Loucy (cell line): Measurements from ENCODE around the gene CES5A.
"Not testable (repeated sequence)": the region's sequence is repeated elsewhere in the genome, so short reads cannot be mapped to it uniquely, and the experiment has no call there.

Experiments
- H2AFZ ChIP-seq: fragments of 200-600 bp; sonication (generic); 2 replicates; pipeline ENCODE4 v1.6.0; 2016; ENCODE audit warnings: antibody characterized with exemption, mild to moderate bottlenecking, low read length, moderate library complexity
- H3F3A ChIP-seq: fragments of 200-600 bp; 2 replicates; pipeline ENCODE4 v1.6.0; 2016; ENCODE audit warnings: antibody characterized with exemption, low read depth, mild to moderate bottlenecking
- H3K27me3 ChIP-seq: fragments of 200-600 bp; sonication (generic); 2 replicates; pipeline ENCODE4 v1.6.1; 2014; ENCODE audit warnings: low read length, mild to moderate bottlenecking; ENCODE audit not compliant: insufficient read depth, poor library complexity, severe bottlenecking
- H3K36me3 ChIP-seq: fragments of 200-600 bp; sonication (generic); 2 replicates; pipeline ENCODE4 v1.6.1; 2016; ENCODE audit warnings: low read length; ENCODE audit not compliant: insufficient read depth
- H3K4me1 ChIP-seq: fragments of 200-600 bp; sonication (generic); 2 replicates; pipeline ENCODE4 v1.5.1; 2014; ENCODE audit warnings: low read length, mild to moderate bottlenecking; ENCODE audit not compliant: insufficient read depth, poor library complexity, severe bottlenecking
- H3K4me2 ChIP-seq: fragments of 200-600 bp; sonication (generic); 2 replicates; pipeline ENCODE4 v1.6.0; 2014; ENCODE audit warnings: antibody characterized with exemption, low read length, low read depth, mild to moderate bottlenecking; ENCODE audit not compliant: poor library complexity, severe bottlenecking
- H3K4me3 ChIP-seq: fragments of 200-600 bp; sonication (generic); 2 replicates; pipeline ENCODE4 v1.5.1; 2014; ENCODE audit warnings: low read length, mild to moderate bottlenecking, mixed read lengths; ENCODE audit not compliant: poor library complexity, severe bottlenecking
- H3K79me2 ChIP-seq: fragments of 200-600 bp; sonication (generic); 2 replicates; pipeline ENCODE4 v1.6.1; 2014; ENCODE audit warnings: low read length; ENCODE audit not compliant: insufficient read depth
- H3K9ac ChIP-seq: fragments of 200-600 bp; sonication (generic); 2 replicates; pipeline ENCODE4 v1.6.0; 2014; ENCODE audit warnings: mild to moderate bottlenecking, low read depth, low read length, moderate library complexity; ENCODE audit not compliant: poor library complexity, severe bottlenecking
- H3K9me2 ChIP-seq: fragments of 200-600 bp; sonication (generic); replicated peaks from 2 replicates; pipeline ENCODE4 v1.6.1; 2016; ENCODE audit warnings: low read depth, low read length, mixed read lengths
- H3K9me3 ChIP-seq: fragments of 200-600 bp; sonication (generic); 2 replicates; pipeline ENCODE4 v1.6.1; 2014; ENCODE audit warnings: mild to moderate bottlenecking, antibody characterized with exemption, low read length, low read depth; ENCODE audit not compliant: insufficient read depth
- H4K20me1 ChIP-seq: fragments of 200-600 bp; sonication (generic); 2 replicates; pipeline ENCODE4 v1.6.0; 2014; ENCODE audit warnings: antibody characterized with exemption, low read length, mild to moderate bottlenecking; ENCODE audit not compliant: insufficient read depth, poor library complexity, severe bottlenecking
- EZH2phosphoT487 ChIP-seq: fragments of 200-600 bp; IDR thresholded peaks from 2 replicates; pipeline ENCODE4 v1.6.1; 2018; ENCODE audit warnings: antibody characterized with exemption, mild to moderate bottlenecking, moderate library complexity, borderline replicate concordance
- TF ChIP-seq, protein P1 (sequence below): fragments of 200-600 bp; sonication (generic); conservative IDR thresholded peaks from 2 replicates; pipeline ENCODE4 v1.5.1; 2014; ENCODE audit warnings: mild to moderate bottlenecking, antibody characterized with exemption, low read length

CES5A gene

DNA sequence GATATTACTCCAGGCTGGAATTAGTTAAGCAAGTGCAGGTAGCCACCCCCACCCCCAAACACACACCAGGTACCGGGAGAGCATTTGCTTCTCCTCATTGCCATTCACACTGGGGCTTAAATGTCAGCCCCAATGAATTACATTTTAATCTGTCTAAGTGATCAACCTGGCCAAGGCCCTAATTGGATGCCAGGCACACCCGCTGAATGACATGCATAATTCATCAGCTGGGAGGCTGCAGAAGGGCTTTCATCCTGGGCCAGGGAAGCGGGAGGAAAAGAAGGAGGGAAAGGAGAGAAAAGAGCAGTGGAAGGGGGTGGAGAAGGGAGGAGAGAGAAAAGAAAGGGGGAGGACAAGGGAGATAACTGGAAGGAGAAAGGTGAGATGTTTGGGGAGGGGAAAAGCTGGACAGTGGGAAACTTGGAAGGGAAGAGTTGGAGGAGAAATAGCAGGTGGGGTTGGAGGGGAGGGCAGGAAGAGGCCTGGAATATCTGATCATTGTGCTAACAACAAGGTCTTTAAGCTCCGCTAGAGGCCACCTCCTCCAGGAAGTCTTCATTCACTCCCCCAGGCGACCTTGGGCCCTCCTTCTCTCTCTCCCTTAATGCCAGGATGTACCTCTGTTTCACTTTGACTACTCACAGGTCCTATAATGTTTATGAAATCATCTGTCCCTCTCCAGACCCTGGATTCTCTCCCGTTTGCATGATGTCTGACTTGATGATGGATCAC lies 40.1 kb upstream of the CES5A start:
- H3K4me2 ChIP-seq, result no peak overlapping the region
- H3K9me2 ChIP-seq, result no peaks in the 10 kb centered on the region
- no peak overlapping the region for H3K4me3 ChIP-seq
- no peaks in the 10 kb centered on the region for H3K27me3 ChIP-seq
- no peaks in the 10 kb centered on the region for H4K20me1 ChIP-seq
- TF ChIP-seq, protein P1, sequence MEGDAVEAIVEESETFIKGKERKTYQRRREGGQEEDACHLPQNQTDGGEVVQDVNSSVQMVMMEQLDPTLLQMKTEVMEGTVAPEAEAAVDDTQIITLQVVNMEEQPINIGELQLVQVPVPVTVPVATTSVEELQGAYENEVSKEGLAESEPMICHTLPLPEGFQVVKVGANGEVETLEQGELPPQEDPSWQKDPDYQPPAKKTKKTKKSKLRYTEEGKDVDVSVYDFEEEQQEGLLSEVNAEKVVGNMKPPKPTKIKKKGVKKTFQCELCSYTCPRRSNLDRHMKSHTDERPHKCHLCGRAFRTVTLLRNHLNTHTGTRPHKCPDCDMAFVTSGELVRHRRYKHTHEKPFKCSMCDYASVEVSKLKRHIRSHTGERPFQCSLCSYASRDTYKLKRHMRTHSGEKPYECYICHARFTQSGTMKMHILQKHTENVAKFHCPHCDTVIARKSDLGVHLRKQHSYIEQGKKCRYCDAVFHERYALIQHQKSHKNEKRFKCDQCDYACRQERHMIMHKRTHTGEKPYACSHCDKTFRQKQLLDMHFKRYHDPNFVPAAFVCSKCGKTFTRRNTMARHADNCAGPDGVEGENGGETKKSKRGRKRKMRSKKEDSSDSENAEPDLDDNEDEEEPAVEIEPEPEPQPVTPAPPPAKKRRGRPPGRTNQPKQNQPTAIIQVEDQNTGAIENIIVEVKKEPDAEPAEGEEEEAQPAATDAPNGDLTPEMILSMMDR, result no peak
- TF ChIP-seq EZH2phosphoT487, result no peak
- no peaks in the 10 kb centered on the region for H3K36me3 ChIP-seq
- no peak overlapping the region for H2AFZ ChIP-seq
- no peaks in the 10 kb centered on the region for H3K79me2 ChIP-seq
- H3F3A ChIP-seq, result no peaks in the 10 kb centered on the region
- H3K9me3 ChIP-seq, result 0 out of 2 replicates have a peak, but pooled peaks cover 3% of the 10 kb centered on the region
- no peak overlapping the region for H3K9ac ChIP-seq
- no peaks in the 10 kb centered on the region for H3K4me1 ChIP-seq

DNA sequence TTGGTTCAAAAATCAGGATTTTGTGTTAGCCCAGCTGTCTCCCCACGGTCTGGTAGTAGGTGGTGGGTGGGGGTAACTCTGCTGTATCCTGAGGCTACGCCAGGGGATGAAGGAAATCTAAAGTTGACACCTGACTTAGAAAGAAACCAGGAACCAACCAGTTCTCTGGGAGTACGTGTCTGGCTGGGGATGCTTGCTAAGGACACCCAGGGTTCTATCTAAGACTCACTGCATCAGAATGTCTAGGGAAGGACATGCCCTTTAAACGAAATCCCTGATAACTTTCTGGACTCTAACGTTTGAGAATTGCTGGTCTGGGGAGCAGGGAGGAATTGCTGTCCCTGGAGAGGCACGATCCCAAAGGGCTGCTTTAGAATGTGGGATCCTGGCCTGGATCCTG lies 39.2 kb upstream of the CES5A start:
- Histone ChIP-seq H3F3A (no peaks in the 10 kb centered on the region), H3K4me2 (no peak overlapping the region), H2AFZ (no peak overlapping the region), H3K36me3 (no peaks in the 10 kb centered on the region), H3K4me1 (no peaks in the 10 kb centered on the region), H4K20me1 (no peaks in the 10 kb centered on the region), H3K79me2 (no peaks in the 10 kb centered on the region), H3K9me2 (no peaks in the 10 kb centered on the region), H3K4me3 (no peak overlapping the region), H3K9ac (no peak overlapping the region), H3K27me3 (no peaks in the 10 kb centered on the region), H3K9me3 (0 out of 2 replicates have a peak, but pooled peaks cover 3% of the 10 kb centered on the region)
- no peak for TF ChIP-seq EZH2phosphoT487
- TF ChIP-seq, protein P1, result no peak

DNA sequence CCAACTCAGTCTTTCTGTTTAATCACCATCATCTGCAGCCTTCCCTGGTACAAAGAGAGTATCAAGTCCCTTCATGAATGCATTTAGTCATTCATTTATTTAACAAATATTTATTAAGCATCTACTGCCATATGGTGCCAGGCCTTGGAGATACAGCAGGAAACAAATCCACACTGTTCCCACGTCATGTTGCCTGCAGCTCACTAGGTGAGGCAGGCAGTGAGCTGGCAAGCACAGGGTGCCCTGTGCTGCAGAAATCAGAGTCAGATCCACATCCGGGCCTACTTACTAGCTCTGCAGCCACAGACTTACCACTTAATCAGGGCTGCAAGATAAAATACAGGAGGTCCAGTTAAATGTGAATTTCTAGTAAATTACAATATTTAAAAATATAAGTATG lies 38.5 kb upstream of the CES5A start:
- no peak overlapping the region for H3K4me2 ChIP-seq
- no peaks in the 10 kb centered on the region for H3K36me3 ChIP-seq
- TF ChIP-seq EZH2phosphoT487, result no peak
- TF ChIP-seq, protein P1, result no peak
- H3K4me3 ChIP-seq, result no peak overlapping the region
- no peaks in the 10 kb centered on the region for H3K79me2 ChIP-seq
- H3K9me2 ChIP-seq, result no peaks in the 10 kb centered on the region
- no peaks in the 10 kb centered on the region for H3K27me3 ChIP-seq
- H4K20me1 ChIP-seq, result no peaks in the 10 kb centered on the region
- H3K9ac ChIP-seq, result no peak overlapping the region
- H2AFZ ChIP-seq, result no peak overlapping the region
- 0 out of 2 replicates have a peak, but pooled peaks cover 3% of the 10 kb centered on the region for H3K9me3 ChIP-seq
- no peaks in the 10 kb centered on the region for H3F3A ChIP-seq
- no peaks in the 10 kb centered on the region for H3K4me1 ChIP-seq

DNA sequence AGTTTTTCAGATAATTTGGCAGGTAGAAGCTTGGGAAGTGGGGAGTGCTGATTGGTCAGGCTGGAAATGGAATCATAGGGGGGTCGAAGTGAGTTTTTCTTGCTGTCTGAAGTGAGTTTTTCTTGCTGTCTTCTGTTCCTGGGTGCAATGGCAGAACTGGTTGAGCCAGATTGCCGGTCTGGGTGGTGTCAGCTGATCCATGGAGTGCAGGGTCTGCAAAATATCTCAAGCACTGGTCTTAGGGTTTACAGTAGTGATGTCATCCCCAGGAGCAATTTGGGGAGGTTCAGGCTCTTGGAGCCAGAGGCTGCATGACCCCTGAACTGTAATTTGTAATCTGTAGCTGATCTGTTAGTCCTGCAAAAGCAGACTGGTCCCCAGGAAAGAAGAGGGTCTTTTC lies 37.9 kb upstream of the CES5A start:
- H3K36me3 ChIP-seq, H3K79me2 ChIP-seq, H3K9ac ChIP-seq, H3K9me3 ChIP-seq, H3K9me2 ChIP-seq, H3K27me3 ChIP-seq, H2AFZ ChIP-seq, H3K4me1 ChIP-seq, H4K20me1 ChIP-seq, H3K4me2 ChIP-seq, H3F3A ChIP-seq, H3K4me3 ChIP-seq: not testable (repeated sequence)
